Measurements from ENCODE around the gene TPH2.

The TPH2 gene

GRCh38 chr12:71967211-71967610 is 28.6 kb downstream of the TPH2 start:
- DNase-seq, result no peak

GRCh38 chr12:71969330-71969729 is 30.7 kb downstream of the TPH2 start:
- no peak for DNase-seq

- no peak for DNase-seq
Observed at GRCh38 chr12:71970031-71970430, 31.4 kb downstream of the TPH2 start.

DNA sequence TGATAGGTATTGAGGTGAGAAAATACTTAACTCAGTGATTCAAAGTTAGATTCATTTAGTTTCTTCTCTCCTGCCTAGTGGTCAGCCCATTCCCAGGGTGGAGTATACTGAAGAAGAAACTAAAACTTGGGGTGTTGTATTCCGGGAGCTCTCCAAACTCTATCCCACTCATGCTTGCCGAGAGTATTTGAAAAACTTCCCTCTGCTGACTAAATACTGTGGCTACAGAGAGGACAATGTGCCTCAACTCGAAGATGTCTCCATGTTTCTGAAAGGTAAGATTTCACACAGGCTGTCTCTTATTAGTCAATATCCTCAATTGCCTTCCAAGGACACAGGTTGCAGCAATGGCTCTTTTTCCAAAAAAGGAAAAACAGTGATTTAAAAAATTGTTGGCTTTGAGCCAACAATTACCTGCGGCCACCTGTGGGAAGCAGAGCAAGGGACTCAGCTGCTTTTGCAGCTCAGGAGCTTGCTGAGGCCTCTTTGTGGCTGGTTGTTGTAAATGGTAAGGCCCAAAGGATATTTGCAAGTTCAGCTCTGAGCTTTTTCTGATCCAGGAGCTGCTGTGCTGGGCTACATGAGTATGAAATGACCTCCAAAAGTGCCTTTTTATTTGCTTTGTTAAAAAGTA is 33.9 kb downstream of the TPH2 start:
- no peak for DNase-seq

GRCh38 chr12:71973687-71974086 is 35.0 kb downstream of the TPH2 start:
- DNase-seq, result no peak

- no peak for DNase-seq
Observed at GRCh38 chr12:71980538-71980937, 41.9 kb downstream of the TPH2 start.

GRCh38 chr12:71981149-71981548 is 42.5 kb downstream of the TPH2 start:
- DNase-seq, result no peak

DNA sequence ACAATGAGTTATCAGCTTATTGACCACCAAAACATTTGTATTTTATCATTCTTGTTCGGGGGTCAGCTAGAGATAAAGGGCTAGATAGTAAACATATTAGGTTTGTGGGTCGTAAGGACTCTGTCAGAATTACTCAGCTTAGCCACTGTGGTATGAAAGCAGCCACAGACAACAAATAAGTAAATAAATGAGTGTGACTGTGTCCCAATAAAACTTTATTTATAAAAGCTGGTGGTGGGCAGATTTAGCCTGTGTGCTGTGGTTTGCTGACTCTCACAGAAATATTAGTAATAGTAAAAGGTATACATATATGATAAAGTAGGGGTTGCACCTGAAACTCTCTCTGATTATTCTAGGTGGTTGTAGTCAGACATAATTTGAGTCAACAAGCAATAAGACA is 56.1 kb downstream of the TPH2 start:
- DNase-seq, result no peak

DNA sequence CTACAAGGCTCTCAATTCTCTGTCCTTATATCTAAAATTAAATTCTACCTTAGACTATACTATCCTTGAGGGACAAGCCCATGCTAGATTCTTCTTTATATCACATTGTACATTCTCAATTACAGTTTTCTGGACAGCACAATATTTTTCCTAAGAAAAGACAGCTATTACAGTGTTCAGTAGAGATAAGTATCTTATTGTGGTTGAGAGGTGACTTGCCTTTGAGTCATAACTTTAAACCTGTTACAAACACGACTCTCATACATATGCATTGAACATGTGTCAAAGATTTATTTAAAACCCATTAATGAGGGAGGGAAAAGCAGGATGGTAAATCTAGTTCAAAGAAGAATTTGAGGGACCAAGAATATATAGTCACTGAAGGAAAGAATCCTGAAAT is 61.1 kb downstream of the TPH2 start:
- no peak for DNase-seq

- DNase-seq, result no peak
Observed at GRCh38 chr12:72000969-72001648, 62.5 kb downstream of the TPH2 start.

- DNase-seq, result no peak
Observed at GRCh38 chr12:72006766-72007165, 68.1 kb downstream of the TPH2 start.

- no peak for DNase-seq
Observed at GRCh38 chr12:72010356-72010755, 71.7 kb downstream of the TPH2 start.

GRCh38 chr12:72011374-72011773 is 72.7 kb downstream of the TPH2 start:
- no peak for DNase-seq

DNA sequence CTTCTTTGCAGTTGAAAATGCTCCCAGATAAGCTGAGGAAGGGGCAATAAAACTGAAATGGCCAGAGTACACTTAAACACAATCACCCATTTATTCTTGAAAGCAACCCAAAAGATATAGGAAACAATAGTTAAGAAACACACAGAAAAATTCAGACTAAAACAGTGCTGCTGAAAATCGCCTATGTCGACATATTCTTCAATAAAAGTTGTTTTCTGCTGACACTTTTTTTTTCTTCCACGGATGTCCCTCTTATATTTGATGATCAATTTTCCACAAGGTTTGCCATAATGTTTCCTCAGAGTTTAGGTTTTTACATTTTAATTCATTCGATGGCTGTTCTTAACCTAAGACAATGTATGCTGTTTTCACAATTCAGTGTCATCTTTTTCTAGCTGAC is 74.2 kb downstream of the TPH2 start:
- DNase-seq, result no peak

DNA sequence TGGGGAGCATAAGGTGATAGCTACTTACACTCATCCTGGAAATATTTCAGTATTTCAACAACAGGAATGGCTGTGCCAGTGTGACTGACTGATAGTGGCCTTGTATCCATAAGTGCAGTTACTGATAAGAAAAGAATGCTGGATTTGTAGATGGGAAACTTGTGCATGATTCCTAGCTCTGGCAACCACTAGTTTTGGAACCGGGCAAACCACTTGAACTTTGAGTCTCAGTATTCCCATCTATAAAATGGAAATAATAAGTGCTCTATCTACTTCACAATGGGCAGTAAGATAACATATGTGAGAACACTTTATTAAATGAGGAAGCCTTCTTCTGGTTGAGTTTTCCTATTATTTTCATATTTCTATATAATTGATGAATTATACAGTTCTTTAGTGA is 77.2 kb downstream of the TPH2 start:
- no peak for DNase-seq

- DNase-seq, result peak; percentile 29
Observed at GRCh38 chr12:72017054-72017651, 78.5 kb downstream of the TPH2 start.

GRCh38 chr12:72018036-72018435 is 79.4 kb downstream of the TPH2 start:
- no peak for DNase-seq

DNA sequence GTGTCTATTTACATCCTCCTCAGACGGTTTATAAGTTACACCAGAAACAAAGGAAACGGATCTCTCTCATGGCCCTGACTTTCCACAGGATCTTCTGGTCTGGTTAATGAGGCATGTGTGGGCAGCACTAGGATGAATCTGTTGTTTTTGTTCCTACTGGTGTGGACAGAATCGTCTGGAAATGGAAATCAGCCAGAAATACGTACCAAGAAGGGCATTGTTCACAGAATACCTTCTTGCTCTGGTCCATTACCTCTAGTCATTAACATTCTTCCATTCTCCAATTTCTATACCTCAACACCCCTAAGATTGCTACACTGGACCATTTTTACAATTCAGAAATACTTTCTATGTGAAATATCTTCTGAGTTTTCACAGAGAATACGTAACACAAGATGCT is 86.0 kb downstream of the TPH2 start:
- DNase-seq, result no peak

GRCh38 chr12:72025524-72025923 is 86.9 kb downstream of the TPH2 start:
- no peak for DNase-seq

DNA sequence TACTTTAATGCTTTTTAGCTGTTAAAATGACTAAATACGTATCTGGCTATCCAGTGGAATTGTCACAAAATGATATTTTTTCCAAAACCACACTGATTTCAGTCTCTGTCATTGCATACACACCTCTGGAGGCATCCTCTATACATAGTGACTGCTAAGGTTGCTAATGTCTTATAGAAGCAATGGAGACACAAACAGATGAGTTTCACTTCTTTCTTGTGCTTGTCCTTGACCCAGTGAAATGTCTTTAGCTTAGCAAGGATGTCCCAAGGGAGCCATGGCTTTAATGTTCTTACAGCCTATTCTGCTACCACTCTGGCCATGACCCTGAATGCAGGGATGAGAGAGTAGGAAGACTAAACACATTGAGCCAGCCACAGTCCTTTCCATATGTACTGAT is 90.3 kb downstream of the TPH2 start:
- DNase-seq, result no peak

DNA sequence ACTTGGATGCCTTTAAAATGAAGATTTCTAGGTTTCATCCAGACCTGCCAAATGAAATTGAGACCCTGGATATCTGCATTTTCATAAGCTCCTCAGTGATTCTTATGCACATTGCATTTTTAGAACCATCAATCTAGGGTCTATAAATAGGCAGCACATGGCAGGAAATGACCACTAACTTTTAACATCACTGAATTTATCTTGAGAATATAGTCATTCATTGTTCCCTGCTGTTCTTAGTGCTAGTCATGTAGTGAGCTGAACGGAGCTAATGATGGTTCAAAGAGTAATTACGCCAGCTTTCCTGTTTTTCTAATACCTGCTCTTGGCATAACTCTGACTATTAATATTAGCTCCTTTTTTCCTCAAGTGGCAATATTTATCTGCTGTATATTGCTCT is 91.6 kb downstream of the TPH2 start:
- DNase-seq, result no peak

DNA sequence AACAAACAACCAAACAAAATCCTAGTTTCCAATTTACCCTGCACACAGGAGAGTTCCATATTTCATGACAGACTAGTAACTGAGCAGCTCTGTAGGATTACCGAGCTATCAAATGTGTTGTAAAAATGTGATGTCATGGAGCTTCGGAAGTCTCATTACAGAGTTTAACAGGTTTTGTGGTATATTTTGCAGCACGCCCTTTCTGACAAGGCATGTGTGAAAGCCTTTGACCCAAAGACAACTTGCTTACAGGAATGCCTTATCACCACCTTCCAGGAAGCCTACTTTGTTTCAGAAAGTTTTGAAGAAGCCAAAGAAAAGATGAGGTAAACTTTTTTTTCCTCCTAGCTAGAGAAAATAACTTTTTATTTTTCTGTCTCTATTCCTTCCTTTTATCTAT is 92.4 kb downstream of the TPH2 start:
- DNase-seq, result no peak

GRCh38 chr12:72033991-72034390 is 95.3 kb downstream of the TPH2 start:
- no peak for DNase-seq

- no peak for DNase-seq
Observed at GRCh38 chr12:72035625-72036024, 97.0 kb downstream of the TPH2 start.

- no peak for DNase-seq
Observed at GRCh38 chr12:72036393-72036792, 97.7 kb downstream of the TPH2 start.

Measured in activated gamma-delta T cell treated with Interleukin-2 at 50 U/mL for 16 hours (primary cell).